ENCODE data around the gene ADGRD1. TPM values are rescaled to one million over a fixed set of nuclear protein-coding genes. Genes with fewer than 3 reads are reported as not detected.

The ADGRD1 gene
- total and polyA plus RNA-seq, 2 of the 8 experiments (the other 6 are each of a cell fraction or from before 2014, with no cell fraction given), result 0.36 to 0.48 TPM

DNA sequence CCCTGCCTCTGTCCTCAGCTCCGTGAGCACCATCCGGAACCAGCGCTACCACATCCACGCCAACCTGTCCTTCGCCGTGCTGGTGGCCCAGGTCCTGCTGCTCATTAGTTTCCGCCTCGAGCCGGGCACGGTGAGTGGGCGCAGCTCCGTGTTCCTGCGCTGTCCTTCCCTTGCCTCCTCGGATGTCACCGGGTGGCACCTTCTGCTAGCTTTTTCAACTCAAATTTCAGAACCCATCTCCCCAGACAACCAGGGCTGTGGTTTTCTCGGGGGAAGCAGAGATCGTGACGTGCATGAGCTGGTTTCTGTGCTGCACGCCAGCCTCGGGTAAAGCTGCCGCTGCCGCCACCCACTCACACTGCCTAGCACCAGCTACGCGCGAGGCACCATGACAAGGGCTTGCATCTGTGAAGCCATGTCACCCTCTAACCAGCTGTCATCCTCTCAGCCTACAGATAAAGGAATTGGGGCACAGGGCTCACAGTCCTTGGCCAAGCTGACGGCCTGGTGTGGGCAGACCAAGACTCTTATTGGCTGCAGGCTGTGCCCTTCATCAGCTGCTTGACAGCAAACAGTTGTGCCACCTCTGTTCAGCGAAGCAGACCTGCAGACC lies 152.1 kb downstream of the ADGRD1 start:
- Histone ChIP-seq H4K5ac (ENCODE audit: insufficient read length, low read depth, low read length) (no peak overlapping the region), H2BK120ac (replicated peaks; ENCODE audit: low read depth, low read length) (no peak overlapping the region), H3K9ac (replicated peaks in 1 of 4; ENCODE audit: extremely low read depth in 1 of 4, low read depth in 3 of 4, low read length in 3 of 4) (no peak overlapping the region), H3K79me2 (ENCODE audit: control insufficient read depth in 1 of 2, insufficient read depth in 2 of 2, low read length in 2 of 2) (no peaks in the 10 kb centered on the region), H4K20me1 (replicated peaks in 1 of 2; ENCODE audit: control insufficient read depth in 1 of 2, insufficient read depth in 2 of 2, low read length in 2 of 2) (no peaks in the 10 kb centered on the region), H2BK12ac (ENCODE audit: low read depth, low read length) (no peak overlapping the region), H3K4me1 (replicated peaks in 1 of 4; ENCODE audit: control insufficient read depth in 3 of 4, insufficient read depth in 4 of 4, low read length in 3 of 4) (no peaks in the 10 kb centered on the region; a peak in 1 of 7 replicates), H3K56ac (replicated peaks; ENCODE audit: insufficient read length, low read depth, low read length) (no peak overlapping the region), H3K36me3 (ENCODE audit: control insufficient read depth in 2 of 4, insufficient read depth in 4 of 4, low read length in 3 of 4) (no peaks in the 10 kb centered on the region; a peak in 1 of 8 replicates), H3K23ac (ENCODE audit: insufficient read length) (no peak overlapping the region), H3K9me3 (ENCODE audit: insufficient read depth in 2 of 2, low read depth in 1 of 2, low read length in 1 of 2) (0 out of 4 replicates have a peak, but pooled peaks cover 0 to 2% of the 10 kb centered on the region in 2 experiments), H2AFZ (ENCODE audit: low read length) (no peak overlapping the region), H3K4me3 (ENCODE audit: extremely low read depth in 1 of 4, insufficient read depth in 2 of 4, low read depth in 3 of 4, low read length in 4 of 4) (no peak overlapping the region), H2AK5ac (ENCODE audit: low read depth, low read length) (no peak overlapping the region), H4K8ac (ENCODE audit: extremely low read depth, insufficient read depth, low read length) (no peak overlapping the region), H3K4me2 (ENCODE audit: insufficient read depth in 1 of 2, low read depth in 2 of 2, low read length in 2 of 2) (no peak overlapping the region), H2BK5ac (ENCODE audit: low read depth, low read length) (no peak overlapping the region; the same call in 1 of the 2 replicates), H3K27ac (ENCODE audit: low read depth, low read length) (no peak overlapping the region), H3K23me2 (ENCODE audit: low read depth, low read length) (no peaks in the 10 kb centered on the region), H3K27me3 (replicated peaks in 1 of 4; ENCODE audit: control insufficient read depth in 3 of 4, extremely low read depth in 1 of 4, insufficient read depth in 3 of 4, low read length in 3 of 4) (no peaks in the 10 kb centered on the region), H3K18ac (ENCODE audit: extremely low read depth, low read length) (no peak overlapping the region), H2BK15ac (ENCODE audit: low read length) (no peak overlapping the region), H3K14ac (ENCODE audit: insufficient read length) (no peak overlapping the region), H2BK20ac (ENCODE audit: low read length) (no peak overlapping the region), H3K4ac (replicated peaks; ENCODE audit: insufficient read length, low read depth, low read length) (no peak overlapping the region), H3K79me1 (ENCODE audit: low read depth, low read length) (no peaks in the 10 kb centered on the region), H4K91ac (replicated peaks; ENCODE audit: insufficient read length, low read length) (no peak overlapping the region)
- ChIA-PET POLR2A (ENCODE audit: partially characterized antibody) (interaction anchor here (0.7 to 1.2 kb wide), 3 partner anchors 9 to 568 kb away, joined by 3 to 5 read pairs (median 3); no protein-coding TSS in a partner anchor), CTCF (ENCODE audit: partially characterized antibody) (interaction anchor here (0.6 to 5.7 kb wide), 24 partner anchors 9 to 657 kb away, joined by 3 to 126 read pairs (median 4); no protein-coding TSS in a partner anchor)
- 92% methylated on average over 27 of the region's 27 CpGs; no CpG with 5 or more reads in 1 of the 2 experiments for WGBS, 2 experiments (ENCODE audit: extremely low coverage in 1 of 2, insufficient coverage in 1 of 2, insufficient read length in 1 of 2, insufficient replicate concordance in 2 of 2, low coverage in 1 of 2, low lambda C conversion rate in 2 of 2, missing lambda C conversion rate in 1 of 2)
- FAIRE-seq, result no peak
- DNase-seq (ENCODE audit: low read depth in 1 of 2, low spot score in 2 of 2), result no peak
- TF ChIP-seq HDAC6 (IDR thresholded peaks at IDR 0.05; ENCODE audit: low read depth, low read length) (no peak), KDM1A (IDR thresholded peaks at IDR 0.05; ENCODE audit: borderline replicate concordance, low read length) (no peak), TAF1 (IDR thresholded peaks at IDR 0.05; ENCODE audit: low read depth, low read length) (no peak), ASH2L (IDR thresholded peaks at IDR 0.05; ENCODE audit: low read length) (no peak), PHF8 (conservative IDR thresholded peaks at IDR 0.05; ENCODE audit: low read depth, low read length) (no peak), CREB1 (IDR thresholded peaks at IDR 0.05) (no peak), MAFK (IDR thresholded peaks at IDR 0.05; ENCODE audit: low read depth, low read length) (no peak), RXRA (IDR thresholded peaks at IDR 0.05; ENCODE audit: insufficient read depth, low read depth, low read length) (no peak), POLR2AphosphoS5 (IDR thresholded peaks at IDR 0.05; ENCODE audit: low read depth, low read length) (no peak)
- TF ChIP-seq, protein P1, sequence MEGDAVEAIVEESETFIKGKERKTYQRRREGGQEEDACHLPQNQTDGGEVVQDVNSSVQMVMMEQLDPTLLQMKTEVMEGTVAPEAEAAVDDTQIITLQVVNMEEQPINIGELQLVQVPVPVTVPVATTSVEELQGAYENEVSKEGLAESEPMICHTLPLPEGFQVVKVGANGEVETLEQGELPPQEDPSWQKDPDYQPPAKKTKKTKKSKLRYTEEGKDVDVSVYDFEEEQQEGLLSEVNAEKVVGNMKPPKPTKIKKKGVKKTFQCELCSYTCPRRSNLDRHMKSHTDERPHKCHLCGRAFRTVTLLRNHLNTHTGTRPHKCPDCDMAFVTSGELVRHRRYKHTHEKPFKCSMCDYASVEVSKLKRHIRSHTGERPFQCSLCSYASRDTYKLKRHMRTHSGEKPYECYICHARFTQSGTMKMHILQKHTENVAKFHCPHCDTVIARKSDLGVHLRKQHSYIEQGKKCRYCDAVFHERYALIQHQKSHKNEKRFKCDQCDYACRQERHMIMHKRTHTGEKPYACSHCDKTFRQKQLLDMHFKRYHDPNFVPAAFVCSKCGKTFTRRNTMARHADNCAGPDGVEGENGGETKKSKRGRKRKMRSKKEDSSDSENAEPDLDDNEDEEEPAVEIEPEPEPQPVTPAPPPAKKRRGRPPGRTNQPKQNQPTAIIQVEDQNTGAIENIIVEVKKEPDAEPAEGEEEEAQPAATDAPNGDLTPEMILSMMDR (IDR thresholded peaks at IDR 0.05; ENCODE audit: control extremely low read depth in 1 of 3, insufficient read depth in 1 of 3, low read depth in 1 of 3, low read length in 3 of 3), result no peak

Measured in H1 (cell line).